HG03060 (cell line): ENCODE results near the gene VAPA.
"Not testable (repeated sequence)": the region's sequence is repeated elsewhere in the genome, so short reads cannot be mapped to it uniquely, and the experiment has no call there.

Experiments used
- ATAC-seq: cut with Tn5 transposase; IDR thresholded peaks from one replicate; pipeline ENCODE4 v1.9.1; 2021; ENCODE audit warnings: low read depth, moderate number of reproducible peaks; ENCODE audit not compliant: unreplicated experiment

Gene VAPA

DNA sequence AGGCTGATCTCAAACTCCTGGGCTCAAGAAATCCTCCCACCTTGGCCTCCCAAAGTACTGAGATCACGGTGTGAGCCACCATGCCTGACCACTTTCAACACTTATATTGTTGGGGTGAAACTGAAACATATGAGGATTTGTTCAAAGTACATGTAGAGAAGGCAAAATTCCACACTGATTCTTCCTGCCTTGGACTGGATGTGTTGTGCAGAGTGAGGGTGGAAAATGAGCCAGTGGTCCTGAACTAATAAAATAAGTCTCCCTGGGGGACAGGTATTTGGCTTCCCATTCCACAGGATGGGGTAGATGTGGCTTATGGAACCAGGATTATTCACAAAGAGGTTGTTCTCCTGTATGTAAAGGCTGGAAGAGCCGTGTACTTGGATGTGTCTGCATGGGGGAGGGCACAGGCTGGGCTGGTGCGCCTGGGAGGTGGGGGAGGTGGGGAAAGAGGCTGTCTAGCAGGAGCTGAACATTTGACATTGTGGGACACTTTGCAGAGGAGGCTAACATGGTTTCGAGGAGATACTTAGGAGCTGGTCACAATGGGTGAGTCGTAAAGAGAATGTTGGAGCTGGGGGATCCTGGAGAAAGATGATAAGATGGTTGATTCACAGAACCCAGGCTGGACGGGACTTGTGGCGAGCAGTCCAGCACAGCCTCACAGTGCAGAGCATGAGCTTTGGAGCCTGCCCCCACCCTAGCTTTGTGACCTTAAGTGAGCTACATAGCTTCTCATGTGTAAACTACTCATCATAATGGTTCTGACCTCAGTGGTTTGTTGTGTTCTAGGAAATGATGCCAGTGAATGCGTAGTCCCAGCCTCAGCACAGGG lies 28.4 kb upstream of the VAPA start, which contains the start of gene TXNDC2:
TSS of gene TXNDC2 (plus strand) at position 804 of the 835 bp plus-strand sequence. CDS start 708 bp downstream, outside the sequence.
- no peak for ATAC-seq

DNA sequence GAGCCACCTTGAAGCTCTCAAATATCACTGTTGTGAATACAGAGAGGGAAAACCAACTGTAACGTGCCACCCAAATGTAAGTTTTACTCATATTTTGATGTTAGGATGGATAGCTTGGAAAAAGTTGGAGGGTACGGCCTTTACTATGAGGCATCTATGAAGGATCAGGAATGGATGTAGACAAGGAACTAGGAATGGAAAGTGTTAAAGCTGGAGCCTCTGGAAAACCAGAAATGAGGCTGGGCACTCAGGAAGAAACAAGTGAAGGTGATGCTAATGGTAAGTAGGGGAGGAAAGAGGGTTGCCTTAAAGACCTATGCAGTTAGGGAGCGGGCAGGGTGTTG lies 27.8 kb upstream of the VAPA start:
- no peak for ATAC-seq

DNA sequence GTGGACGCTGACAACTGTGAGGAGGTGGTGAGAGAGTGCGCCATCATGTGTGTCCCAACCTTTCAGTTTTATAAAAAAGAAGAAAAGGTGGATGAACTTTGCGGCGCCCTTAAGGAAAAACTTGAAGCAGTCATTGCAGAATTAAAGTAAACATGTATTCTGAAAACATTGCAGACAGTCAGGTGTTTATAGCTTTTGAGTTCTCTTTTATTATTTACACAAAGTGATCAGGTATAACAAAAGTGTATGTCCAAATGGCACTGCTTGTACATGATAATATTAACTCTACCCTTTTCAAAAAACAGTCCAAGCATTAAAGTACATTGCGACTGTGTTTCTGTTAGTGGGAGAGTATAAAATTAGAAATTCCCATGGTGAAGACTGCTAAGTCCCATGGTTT lies 25.8 kb upstream of the VAPA start:
- ATAC-seq, result no peak

DNA sequence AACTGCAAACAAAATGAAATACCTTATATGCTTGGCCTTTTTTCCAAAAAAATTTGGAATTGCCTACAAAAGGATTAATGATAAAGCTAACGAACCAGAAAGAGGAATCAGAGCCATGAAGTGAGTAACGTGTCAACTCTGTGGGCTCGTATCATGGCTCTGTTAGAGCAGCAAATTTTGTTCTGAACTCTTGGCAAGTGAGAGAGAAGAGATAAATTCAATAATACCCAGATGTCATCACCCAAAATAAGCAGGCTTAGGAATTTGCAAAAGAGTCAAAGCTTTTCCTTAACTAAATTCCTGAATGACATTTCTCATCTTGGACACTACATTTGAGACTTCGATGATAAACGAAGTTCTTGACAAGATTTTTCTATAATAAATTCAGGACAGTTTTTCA lies 23.6 kb upstream of the VAPA start:
- no peak for ATAC-seq

DNA sequence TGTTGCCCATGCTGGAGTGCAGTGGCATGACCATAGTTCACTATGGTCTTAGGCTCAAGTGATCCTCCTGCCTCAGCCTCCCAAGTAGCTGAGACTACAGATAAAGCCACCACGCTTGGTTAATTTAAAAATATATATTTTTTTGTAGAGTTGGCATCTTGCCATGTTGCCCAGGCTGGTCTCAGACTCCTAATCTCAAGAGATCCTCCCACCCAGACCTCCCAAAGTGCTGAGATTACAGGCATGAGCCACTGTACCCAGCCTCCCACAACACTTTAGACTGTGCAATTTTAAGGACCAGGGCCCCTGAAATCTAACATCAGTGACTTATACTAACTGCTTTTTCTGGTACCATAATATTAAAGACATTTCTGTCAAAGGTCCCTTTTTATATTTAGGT lies 22.9 kb upstream of the VAPA start:
- ATAC-seq, result no peak

DNA sequence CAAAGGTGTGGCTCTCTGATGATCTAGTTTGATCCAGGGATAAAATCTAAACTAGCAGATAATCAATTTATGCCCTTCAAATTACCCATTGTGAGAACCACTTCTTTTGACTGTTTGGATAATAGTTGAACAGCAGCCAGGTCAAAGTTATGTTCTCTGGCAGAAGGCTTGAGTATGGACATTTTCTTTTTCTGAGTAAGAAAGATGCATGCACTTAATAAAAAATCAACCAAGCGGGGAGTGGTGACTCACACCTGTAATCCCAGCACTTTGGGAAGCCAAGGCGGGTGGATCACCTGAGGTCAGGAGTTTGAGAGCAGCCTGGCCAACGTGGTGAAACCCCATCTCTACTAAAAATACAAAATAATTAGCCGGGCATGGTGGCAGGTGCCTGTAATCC lies 22.3 kb upstream of the VAPA start:
- ATAC-seq, result not testable (repeated sequence)

DNA sequence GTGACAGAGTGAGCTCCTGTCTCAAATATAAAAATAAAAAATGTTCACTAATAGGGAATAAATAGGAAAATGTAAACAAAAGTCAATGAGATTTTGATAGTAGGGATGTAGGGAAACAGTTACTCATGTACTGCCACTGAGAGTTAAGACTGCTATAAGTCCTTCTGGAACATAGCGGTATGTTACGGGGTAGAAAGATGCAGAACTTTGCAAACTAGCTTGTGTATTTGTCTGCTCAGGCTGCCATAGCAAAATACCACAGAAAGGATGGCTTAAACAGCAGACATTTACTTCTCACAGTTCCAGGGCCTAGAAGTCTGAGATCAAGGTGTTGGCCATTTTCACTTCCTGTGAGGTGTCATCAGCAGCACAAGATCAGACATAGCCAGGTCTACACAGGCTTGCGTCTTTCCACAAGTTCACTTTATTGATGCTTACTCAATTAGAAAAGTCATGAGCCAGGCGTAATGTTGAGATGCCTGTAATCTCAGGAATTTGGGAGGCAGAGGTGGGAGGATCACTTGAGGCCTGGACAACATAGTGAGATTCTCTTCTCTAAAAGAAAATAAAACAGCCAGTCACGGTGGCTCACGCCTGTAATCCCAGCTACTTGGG lies 19.3 kb upstream of the VAPA start:
- ATAC-seq, result no peak

DNA sequence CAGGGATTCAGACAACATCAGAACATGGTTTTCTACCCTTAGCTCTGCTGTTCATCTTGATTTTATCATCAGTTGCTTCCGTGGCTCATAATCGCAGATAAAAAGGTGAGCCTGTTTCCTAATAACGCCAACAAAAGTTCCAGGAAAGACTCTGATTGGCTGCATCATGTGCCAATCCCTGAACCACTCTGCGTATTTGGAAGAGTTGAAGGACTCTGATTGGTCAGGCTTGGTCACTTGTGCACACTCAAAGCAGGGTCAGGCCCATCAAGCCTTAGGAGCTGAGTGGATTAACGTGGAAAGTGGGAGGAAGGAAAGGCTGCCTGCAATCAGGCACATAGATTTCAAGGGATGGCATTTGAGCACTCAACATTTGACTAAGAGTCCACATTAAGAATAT lies 16.7 kb upstream of the VAPA start:
- no peak for ATAC-seq

DNA sequence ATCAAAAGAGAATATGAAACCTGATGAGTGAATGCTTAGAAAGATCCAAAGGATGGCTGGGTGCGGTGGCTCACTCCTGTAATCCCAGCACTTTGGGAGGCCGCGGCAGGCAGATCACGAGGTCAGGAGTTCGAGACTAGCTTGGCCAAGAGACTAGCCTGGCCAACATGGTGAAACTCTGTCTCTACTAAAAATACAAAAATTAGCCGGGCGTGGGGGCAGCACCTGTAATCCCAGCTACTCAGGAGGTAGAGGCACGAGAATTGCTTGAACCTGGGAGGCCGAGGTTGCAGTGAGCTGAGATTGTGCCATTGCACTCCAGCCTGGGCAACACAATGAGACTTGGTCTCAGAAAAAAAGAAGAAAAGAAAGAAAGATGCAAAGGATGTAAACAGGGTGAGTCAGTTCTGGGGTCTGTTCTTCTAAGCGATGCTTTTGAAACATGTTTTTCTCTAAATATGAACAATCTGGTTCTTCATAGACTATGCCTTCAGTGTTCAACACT lies 16.0 kb upstream of the VAPA start:
- ATAC-seq, result not testable (repeated sequence)

DNA sequence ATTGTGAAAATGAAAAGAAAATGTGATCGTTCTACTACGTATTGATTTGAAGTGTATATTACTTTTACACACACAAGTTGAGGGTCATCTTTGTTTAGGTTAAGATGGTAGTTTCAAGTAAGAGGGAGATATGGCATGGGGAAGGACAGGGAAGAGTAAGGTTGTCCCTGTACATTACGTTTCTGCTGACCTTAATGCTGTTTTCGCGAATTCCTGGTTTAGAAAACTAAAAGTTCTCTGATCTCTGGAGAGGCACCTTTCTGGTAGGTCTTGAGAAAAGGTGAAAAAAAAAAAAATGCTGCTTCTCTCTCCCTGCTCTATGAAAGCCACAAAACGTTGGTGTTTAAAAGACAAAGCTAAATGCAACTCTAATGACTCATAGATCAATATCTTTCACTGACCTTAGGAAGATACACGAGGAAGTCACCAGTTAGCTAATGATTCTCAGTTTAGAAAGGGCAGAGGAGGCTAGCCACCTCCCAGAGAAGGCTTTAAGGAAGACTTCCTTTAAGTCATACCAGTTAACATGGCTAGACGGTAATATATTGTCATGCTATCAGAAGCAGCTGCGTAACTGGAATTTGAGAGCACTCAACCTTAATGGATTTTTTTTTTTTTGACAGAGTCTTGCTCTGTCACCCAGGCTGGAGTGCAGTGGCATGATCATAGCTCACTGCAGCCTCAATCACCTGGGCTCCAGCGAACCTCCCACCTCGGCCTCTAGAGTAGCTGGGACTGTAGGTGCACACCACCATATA lies 14.8 kb upstream of the VAPA start:
- no peak for ATAC-seq

DNA sequence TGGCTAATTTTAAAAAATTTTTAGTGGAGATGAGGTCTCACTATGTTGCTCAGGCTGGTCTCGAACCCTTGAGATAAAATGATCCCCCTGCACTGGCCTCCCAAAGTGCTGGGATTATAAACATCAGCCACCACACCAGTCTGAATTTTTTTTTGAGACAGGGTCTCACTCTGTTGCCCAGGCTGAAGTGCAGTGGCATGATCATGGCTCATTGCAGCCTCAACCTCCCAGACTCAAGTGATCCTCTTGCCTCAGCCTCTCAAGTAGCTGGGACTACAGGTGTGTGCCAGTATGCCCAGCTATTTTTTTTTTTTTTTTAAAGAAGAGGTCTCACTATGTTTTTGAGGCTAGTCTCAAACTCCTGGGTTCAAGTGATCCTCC lies 14.3 kb upstream of the VAPA start:
- ATAC-seq, result not testable (repeated sequence)

DNA sequence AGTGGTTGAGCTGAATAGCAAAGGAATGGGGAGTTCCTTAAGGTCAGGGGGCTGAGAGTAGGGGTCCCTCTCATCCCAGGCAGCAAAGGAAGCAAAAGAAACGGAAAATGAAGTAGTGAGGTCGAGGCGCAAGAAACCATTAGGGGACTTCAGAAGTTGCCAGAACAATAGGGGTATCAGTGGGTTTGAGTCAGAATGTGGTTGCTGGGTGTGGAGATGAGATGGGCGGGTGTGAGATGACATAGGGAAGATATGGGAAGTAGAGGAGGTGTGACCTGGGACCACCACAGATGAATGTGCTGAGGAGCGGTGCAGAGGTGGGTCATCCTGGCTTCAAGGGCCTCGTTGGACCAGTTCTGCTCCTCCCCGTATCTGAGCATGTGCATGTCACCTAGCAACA lies 13.1 kb upstream of the VAPA start:
- no peak for ATAC-seq

DNA sequence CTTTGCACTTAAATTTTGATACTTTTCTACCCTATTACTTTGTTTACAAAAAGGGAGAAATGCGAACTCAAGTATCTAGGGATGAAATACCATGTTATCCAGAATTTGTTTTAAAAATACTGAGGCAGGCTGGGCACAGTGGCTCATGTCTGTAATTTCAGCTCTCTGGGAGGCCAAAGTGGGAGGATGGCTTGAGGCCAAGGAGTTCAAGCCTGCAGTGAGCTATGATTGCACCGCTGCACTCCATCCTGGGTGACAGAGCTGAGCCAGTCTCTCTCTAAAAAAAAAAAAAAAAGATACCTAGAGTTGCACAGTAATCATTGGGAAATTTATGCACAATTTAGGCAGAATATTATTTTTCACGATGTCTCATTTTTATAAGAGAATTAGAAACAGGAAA lies 12.4 kb upstream of the VAPA start:
- ATAC-seq, result no peak

DNA sequence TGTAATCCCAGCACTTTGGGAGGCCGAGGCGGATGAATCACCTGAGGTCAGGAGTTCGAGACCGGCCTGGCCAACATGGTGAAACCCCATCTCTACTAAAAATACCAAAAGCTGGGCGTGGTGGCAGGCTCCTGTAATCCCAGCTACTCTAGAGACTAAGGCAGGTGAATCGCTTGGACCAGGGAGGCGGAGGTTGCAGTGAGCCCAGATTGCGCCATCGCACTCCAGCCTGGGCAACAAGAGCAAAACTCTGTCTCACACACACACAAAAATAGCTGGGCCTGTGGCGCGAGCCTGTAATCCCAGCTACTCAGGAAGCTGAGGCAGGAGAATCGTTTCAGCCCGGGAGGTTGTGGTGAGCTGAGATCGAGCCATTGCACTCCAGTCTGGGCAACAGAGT lies 11.6 kb upstream of the VAPA start:
- ATAC-seq, result not testable (repeated sequence)

DNA sequence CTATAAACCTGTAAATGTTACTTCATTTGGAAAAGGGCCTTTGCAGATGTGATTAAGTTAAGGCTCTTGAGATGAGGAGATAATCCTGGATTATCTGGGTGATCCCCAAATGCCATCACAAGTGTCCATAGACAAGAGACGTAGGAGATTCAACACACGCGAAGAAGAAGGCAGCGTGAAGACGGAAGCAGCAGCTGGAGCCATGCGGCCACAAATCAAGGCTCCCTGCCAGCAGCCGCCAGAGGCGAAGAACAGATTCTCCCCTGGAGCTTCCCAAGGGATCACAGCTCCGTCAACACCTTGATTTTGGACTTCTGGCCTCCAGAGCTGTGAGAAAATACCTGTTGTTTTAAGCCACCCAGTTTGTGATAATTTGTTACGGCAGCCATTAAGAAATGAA lies 11.0 kb upstream of the VAPA start:
- no peak for ATAC-seq

DNA sequence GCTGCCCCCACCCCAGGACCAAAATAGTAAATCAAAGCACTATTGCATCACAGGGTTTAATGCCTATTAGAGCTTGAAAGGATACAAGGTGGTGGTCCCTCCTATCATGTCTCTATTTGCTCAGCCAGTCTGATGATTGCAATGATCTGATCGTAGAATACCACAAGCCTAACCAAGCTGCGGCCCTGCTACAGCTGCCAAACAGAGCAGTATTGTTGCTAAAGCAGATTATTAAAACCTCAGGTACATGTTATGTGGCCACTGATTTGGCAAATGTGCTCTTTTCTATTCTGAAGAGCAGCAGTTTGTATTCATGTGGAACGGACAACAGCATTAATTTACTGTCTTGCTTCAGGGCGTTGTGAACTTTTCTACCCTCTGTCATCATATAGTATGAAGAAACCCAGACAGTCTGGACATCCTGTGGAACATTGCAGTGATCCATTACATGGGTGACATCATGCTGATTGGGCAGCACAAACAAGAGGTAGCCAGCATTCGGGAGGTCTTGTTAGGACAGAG lies 8.4 kb upstream of the VAPA start:
- ATAC-seq, result no peak

DNA sequence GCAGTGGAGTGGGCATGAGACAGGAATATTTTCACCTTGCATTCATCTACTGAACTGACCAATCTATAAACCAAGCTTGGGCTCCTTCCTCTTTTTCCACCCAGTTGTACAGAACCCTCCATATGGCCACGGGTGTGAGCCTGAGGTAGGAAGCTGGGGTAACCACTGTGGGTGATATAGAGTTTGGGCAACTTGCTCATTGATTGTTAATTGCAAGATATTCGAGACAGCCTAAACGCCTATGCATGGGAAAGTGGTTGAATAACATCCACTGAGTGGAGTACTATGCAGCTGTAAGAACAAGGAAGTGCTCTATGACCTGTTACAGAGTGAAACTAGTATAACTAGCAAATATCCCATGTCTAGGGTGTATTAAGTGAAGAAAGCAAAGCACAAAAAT lies 7.3 kb upstream of the VAPA start:
- no peak for ATAC-seq

DNA sequence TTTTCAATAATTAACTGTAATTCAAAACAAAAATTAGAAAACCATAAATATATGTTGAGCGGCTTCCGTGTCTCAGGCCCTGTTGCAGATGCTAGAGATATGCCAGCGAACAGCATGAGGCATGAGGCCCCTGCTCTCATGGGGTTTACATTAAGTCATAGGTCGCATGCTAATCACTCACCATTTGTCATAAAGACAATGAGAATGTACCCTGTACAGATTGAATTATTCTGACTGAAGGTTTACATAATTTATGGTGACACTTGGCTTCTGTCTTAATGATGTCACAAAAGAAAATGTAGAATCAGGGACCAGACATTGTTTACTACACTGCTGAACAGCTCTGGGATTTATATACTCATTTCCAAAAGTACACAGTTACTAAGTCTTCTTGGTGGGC lies 5.9 kb upstream of the VAPA start:
- no peak for ATAC-seq

DNA sequence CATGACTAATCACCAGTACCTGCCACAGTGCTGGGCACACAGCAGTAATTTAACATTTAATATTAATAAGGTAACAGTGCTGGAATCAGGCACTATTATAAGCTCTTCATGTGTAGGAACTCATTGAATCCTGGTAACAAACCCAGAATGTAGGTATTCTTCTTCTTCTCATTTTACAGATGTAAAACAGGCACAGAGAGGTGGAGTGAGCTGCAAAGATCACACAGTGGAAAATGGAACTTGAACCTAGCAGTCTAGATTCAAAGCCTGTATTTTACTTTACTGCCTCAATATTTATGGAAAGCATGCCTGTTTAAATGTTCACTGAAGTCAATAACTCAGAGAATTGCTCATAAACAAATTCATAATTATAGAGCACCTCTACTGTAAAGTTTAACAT lies 3.7 kb upstream of the VAPA start:
- ATAC-seq, result no peak

DNA sequence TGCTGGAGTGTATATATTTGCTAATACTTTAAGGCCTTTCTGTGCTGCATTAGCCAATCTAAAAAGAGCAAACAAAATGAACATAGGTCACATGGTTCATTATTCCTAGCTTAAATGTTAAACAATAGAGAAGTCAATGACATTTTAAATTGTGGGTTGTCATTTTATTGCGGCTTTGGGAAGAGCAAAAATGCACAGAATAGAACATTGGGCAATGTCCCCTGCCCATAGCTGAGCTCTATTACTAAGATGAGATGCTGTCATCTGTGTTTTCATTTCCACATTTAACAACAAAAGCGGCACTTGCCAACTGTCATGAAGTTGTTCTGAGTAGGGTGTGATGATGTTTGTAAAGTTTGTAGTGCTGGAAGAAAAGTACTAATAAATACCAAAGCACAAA lies 3.2 kb upstream of the VAPA start:
- ATAC-seq, result no peak

DNA sequence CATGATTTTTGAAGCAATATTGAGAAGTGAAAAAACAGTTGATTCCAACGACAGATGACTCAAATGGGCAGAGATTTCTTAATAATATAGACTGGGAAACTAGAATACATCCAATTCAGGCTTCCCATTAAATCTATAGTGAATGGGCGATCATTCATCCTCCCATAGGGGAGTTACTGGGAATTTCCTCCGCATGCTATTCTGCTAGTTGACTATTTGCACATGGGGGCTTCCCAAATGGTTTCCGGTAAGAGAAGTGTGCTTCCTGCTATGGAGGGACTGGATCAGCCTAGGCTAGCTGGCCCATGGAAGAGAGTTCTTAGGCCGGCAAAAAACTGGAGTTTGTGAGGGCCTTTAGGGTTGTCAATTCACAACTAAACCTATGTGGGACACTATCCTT lies 2.6 kb upstream of the VAPA start:
- no peak for ATAC-seq
